HK-2 (cell line): Measurements from ENCODE around the gene PAM.

ENCODE experiments used
- DNase-seq: peaks from one replicate; pipeline ENCODE4 v3.0.0-alpha.2; 2018; ENCODE audit not compliant: unreplicated experiment

The PAM gene

GRCh38 chr5:102813740-102814139 lies 58.6 kb downstream of the PAM start:
- no peak for DNase-seq

DNA sequence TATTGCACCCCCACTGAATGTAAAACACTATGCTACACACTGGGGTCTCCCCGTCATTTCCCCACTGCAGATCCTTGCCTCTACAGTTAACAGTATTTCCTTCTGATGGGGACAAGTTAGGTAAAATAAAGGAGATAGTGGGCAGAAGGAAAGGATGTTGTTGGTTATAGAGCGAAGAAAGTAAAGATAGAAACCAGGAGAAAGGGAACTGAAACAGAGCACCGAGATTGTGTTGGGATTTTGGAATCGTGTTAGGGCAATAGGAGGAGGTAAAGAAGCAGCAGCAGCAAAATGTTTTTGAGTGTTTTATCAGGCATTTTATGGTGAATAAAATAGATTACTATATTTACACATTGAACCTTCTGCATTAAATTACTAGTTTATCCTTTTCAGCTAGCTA lies 60.0 kb downstream of the PAM start:
- no peak for DNase-seq

DNA sequence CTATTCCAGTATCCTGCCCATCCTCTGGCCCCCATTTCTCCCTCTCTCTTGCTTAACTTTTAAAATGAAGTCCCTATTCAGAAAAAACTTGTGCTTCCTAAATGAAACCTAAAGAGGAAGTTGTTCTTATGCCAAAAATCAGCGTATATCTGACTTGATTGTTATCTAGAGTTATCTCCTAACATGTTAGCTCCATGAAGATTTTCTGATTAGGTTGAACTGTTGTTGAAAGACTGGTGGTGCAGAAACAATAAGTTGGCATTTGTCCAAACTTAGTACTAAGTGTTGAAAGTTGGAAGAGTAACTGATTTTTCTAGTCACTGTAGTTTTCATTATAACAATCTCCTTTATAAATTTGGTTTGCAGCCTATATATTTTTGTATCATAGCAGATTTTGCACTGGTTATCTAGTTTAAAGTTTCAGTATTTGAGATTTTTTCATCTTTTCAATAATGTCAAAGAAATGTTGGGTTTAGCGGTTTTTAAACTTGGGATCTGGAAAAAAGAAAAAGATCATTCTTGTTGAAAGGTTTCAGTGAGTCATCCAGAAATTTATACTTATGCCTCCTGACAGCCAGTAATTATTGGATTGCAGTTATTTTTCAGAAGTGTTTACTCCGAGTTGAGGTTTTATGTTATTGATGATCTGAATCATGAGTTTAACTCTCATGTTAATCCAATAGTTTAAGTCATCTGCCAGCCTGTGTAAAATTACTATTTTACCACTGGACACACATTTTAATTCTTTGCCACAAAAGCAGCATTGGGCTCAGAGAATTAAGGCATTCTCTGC lies 60.6 kb downstream of the PAM start:
- DNase-seq = no peak

- no peak for DNase-seq
Measured at GRCh38 chr5:102818345-102818744, 63.2 kb downstream of the PAM start.

GRCh38 chr5:102818934-102819333 lies 63.8 kb downstream of the PAM start:
- no peak for DNase-seq

DNA sequence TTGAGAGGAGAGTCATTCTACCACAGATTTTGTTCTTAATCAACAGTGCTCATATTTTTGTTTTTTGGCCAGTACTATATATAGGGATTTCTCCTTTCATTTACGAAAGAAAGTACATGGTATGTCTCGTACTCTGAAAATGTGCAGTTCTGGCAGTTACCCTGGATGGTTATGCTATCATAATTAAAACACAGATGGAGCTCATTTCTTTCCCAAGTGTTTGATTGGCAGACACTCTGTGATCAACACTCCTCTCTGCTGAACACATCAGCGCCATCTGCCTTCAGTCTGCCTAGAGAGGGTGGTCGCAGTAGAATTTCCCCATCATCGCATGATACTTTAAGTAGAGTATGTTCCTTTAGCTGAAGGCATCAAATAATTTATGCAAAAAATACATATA lies 64.5 kb downstream of the PAM start:
- DNase-seq = no peak

DNA sequence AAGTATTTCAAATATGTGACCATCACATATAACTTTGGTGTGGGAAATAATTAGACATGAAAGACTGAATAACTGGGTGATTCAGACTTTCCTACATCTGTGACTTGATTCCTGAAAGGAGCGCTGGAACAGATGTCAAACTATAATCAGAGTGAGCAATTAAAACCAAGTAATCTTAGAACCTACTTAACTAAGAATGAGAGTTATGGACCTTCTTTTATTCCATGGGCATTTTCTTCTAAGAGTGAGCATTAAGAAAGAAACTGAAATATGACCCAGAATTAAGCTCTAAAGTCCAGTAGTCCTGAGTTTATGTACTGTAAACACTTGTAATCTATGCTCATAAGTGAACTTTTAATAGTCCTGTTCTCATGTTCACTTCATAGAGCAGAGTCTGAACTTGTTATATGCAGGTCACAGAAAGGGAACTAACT lies 68.4 kb downstream of the PAM start:
- DNase-seq = no peak

DNA sequence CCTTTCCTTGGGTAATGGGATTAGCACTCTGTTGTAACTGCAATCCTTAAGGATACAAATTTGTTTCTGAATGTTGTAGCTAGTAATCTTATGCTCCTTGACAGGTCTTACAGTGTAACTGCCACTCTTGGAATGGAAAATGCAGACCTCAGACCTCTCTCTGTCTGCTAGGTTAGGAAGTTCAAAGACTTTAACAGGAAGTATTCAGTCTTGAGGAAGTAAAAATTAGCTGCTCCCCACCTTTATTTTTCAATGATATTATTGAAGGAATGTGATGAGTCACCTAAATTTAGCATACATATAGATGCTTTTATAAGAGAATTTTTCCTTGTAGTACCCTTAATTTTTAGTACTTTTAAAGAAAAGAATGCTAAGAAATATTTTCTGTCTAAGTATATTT lies 71.5 kb downstream of the PAM start:
- no peak for DNase-seq

DNA sequence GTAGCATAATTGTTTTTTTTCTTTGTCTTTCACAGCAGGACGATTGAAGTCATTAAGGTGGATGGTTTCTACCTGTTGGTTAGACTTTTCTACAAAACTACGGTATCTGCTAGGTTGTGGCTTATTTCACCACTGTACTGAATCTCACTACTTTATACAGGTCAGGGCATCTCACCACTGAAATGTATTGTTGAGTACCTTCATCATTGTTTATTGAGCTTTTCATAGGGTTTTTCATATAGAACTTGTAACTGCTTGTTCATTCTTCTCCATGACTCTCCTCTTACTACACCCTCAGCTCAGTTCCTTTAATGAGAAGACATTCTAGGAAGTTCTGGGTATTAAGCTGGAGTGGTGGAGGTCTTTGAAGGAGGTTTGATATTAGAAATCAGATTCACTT lies 75.1 kb downstream of the PAM start:
- DNase-seq = no peak

DNA sequence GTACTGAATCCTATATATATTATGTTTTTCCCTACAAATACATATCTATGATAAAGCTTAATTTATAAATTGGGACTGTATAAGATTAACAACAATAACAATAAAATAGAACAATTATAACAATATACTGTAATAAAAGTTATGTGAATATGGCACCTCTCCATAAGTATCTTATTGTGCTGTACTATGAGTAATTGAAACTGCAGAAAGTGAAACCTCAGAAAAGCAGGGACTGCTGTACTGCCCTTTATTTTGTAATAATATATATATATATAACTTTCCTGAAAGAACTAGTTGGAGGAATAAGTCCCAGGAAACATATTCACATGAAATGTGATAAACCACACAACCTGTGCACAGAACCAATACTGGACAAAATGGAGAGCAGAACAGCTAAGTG lies 77.3 kb downstream of the PAM start:
- DNase-seq = no peak

DNA sequence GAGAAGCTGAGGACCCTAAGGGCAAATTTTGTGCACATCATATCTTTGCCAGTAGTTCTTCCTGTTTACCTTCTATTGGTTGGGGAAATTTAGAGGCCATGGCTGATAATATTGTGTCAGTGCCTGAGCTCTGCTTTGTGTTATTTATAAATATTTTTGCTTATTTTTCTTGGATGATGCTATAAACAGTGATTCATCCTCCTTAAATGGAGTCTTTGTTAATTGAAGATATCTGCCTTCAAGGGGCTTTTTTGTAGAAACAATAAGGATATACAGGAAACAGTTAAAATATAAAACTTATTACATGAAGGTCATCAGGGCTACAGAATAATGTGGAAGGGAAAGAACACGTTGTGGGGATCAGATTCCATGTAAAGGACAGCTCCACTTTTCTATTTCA lies 78.0 kb downstream of the PAM start:
- no peak for DNase-seq

DNA sequence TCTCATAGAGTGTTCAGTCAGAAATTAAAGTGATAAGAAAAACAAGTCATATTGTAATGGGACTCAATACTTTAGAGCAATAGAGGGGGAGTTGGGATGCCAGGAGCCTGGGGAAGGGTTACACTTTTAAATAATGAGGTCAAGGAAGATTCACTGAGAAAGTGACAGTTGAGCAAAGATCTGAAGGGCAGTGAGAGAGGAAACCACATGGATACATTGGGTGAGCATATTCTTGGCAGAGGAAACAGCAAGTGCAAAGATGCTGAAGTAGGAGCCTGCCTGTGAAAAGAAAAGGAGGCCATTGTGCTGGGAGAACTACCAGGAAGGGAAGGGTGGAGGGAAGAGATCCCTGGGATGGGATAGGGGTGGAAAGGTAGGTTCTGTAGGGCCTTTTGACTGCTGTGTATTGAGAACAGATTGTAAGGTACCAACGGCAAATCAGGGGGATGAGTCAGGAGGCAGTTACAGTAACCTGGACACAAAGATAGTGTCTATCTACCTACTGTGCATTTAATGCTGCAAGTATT lies 79.4 kb downstream of the PAM start:
- DNase-seq = no peak

- DNase-seq = no peak
Measured at GRCh38 chr5:102835717-102836116, 80.6 kb downstream of the PAM start.

DNA sequence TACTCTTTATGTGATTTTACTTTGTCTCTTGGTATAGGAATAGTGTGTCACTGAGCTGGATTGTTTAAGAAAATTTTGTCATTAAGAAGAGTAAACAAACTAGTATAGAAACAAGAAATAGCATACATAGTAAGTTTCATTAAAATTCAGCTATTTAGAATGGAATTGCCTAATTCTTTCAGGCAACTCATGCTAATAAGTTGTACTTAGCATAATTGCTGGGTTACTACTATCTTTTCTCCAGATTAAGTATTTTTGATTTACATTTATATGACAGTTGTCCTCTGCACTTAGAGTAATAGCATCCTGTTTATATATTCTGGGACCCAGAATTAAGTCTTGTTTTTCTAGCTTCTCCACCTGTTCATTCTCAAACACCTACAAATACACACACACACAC lies 85.9 kb downstream of the PAM start:
- no peak for DNase-seq

GRCh38 chr5:102843997-102844396 lies 88.9 kb downstream of the PAM start:
- DNase-seq = no peak

GRCh38 chr5:102845041-102845440 lies 89.9 kb downstream of the PAM start:
- DNase-seq = no peak

- DNase-seq = no peak
Measured at GRCh38 chr5:102850503-102850902, 95.4 kb downstream of the PAM start.

DNA sequence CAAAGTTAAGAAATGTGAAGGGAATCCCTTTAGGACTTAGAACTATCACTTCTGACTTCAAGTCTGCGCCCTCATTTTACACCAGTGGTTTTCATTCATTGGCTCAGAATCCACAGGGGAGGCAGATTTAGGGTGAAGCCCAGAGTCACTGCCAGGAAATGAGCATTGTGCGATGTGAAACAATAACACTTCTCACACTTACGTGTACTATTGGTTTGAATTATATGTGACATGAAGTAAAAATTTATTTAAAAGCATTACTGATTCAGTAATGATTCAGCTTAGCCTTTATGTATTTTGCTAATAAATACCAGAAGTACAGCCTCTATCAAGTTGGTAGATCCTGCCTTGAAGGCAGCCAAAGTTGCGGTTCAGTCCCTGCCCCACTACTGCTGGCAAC lies 98.6 kb downstream of the PAM start:
- no peak for DNase-seq

- DNase-seq = no peak
Measured at GRCh38 chr5:102855681-102856388, 100.7 kb downstream of the PAM start.

DNA sequence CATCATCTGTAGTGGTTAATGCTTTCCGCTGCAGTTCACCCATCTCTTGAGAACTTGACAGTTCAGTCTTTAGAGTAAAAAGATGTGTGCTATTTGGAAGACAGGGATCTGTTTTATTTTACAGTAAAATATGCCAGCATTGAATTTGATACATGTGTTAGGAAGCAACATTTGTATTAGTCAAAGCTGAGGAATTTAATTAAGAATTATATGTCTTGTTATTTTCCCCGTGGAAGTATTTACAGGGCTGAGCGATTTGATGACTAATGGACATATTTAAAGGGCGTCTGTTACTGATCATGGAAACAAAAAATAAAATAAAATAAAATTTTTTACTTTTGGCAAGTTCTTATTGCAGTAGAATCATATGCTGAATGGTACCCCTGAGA lies 101.3 kb downstream of the PAM start:
- DNase-seq = no peak

DNA sequence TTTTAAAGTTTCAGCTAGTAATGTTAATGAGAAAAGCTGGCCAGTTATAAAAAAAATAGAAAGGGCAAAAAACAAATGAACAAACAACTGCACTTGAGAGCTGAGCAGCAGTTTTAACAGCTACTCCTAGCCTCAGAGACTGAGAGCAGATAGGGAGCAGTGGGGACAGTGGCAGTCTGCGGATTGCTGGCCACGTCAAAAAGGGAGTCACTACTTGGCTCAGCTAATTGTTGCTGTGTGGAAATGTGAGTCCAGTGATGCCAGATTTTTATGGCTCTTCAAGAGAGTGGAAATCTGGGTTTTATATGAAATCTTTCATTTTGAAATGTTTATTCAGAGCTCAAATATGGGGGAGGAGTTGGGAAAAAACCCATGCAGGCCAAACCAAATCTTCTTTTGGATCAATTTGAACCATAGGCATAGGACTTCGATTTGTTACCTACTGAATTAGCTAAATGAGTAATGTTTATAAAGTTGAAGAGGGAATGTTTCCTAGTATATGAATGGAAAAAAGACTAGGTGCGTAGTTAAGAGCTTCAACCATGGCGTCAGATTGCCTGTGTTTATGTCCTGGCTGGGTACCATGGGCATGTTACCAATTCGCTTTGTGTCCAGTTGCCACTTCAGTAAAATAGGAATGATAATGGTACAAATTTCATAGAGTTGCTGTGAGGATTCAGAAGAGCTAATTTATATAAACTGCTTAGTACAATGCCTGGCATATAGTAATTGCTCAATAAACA lies 102.1 kb downstream of the PAM start:
- DNase-seq = no peak

DNA sequence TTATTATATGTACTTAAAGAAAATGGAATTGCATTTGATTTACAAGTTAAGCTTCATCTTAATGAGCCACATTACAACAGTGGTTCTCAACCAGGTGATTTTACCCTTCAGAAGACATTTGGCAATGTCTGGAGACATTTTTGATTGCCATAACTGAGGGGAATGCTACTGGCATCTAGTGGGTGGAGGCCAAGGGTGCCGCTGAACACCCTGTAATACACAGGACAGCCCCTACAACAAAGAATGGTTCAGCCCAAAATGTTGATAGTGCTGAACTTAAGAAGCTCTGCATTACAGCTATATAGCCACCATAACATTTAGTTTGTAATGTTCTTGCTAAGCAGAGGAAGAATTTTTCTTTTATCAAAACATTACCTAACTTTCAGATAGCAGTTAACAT lies 103.1 kb downstream of the PAM start:
- no peak for DNase-seq

GRCh38 chr5:102858808-102859207 lies 103.7 kb downstream of the PAM start:
- DNase-seq = no peak
